ENCODE results near the gene GAS1.

GAS1 gene

DNA sequence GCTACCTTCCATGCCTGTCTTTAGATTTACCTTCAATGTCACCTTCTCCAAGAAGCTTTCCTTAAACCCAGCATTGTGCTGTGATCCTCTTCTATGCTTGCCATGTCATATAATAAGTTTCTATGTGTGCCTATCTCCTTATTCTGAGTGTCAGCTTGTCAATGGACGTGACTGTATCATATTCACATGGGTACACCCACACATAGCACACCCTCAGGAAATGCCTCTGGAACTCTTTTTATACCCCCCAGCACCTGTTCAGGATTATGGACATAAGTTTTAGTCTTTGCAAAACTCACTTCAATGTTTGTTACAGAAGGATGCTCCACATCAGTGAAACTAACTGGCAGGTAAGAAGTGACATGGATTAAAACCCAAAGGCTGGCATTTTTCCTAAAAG, 7.4 kb downstream of the GAS1 start:
- Histone ChIP-seq H3K14ac (ENCODE audit: low read length in 2 of 2) (no peak overlapping the region), H2BK12ac (ENCODE audit: low read length in 2 of 2) (no peak overlapping the region), H3K4me1 (ENCODE audit: control insufficient read depth, insufficient read depth, low read depth, low read length) (peaks cover under 1% of the 10 kb centered on the region), H4K8ac (ENCODE audit: low read length) (no peak overlapping the region), H3K9me3 (ENCODE audit: control insufficient read depth, low read length) (no peaks in the 10 kb centered on the region), H3K27me3 (ENCODE audit: control insufficient read depth in 1 of 2, insufficient read depth in 1 of 2, low read length in 2 of 2) (no peaks in the 10 kb centered on the region), H3K79me1 (replicated peaks; ENCODE audit: low read length, poor library complexity, severe bottlenecking) (peaks cover under 1% of the 10 kb centered on the region), H2BK120ac (ENCODE audit: low read depth, low read length) (no peak overlapping the region), H3K4ac (ENCODE audit: low read depth in 1 of 2, low read length in 2 of 2) (no peak overlapping the region), H2AFZ (ENCODE audit: low read depth, low read length) (no peak overlapping the region), H2BK15ac (ENCODE audit: low read depth, poor library complexity, severe bottlenecking) (no peak overlapping the region), H4K91ac (ENCODE audit: low read length) (no peak overlapping the region), H3K4me2 (ENCODE audit: low read length, poor library complexity, severe bottlenecking) (no peak overlapping the region), H3K36me3 (ENCODE audit: control insufficient read depth in 1 of 2, insufficient read depth in 2 of 2, low read depth in 1 of 2, low read length in 2 of 2) (peaks cover 0 to 12% of the 10 kb centered on the region in 2 experiments), H2AK5ac (ENCODE audit: low read length, severe bottlenecking) (no peak overlapping the region), H3K27ac (ENCODE audit: low read length, poor library complexity, severe bottlenecking) (no peak overlapping the region), H2BK5ac (ENCODE audit: low read depth, low read length, poor library complexity, severe bottlenecking) (no peak overlapping the region), H3K18ac (ENCODE audit: low read depth in 1 of 2, low read length in 2 of 2) (no peak overlapping the region), H3K9ac (ENCODE audit: low read length) (no peak overlapping the region), H3K4me3 (ENCODE audit: insufficient read depth in 1 of 2, low read depth in 1 of 2, low read length in 2 of 2) (no peak overlapping the region), H3K23ac (ENCODE audit: low read length in 2 of 2) (no peak overlapping the region)
- WGBS: 100% methylated on average over 1 of the region's 1 CpG
- DNase-seq: no peak

DNA sequence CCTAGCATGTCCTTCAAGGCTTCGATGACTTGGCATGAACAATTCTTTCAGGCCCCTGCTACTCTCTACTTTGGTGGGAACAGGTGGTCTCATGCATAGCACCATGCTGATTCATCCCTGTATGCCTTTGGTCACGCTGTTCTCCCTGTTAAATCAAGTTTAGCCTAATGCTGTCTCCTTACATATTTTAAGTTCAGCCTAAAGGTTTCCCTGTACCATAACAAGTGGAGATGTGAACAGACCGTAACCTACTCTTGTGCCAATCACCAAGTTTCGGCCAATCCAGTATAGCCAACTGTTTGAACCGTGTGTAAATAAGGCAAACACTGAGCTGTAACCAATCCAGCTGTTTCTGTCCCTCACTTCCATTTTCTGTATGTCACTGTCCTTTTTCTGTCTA, 8.0 kb downstream of the GAS1 start:
- H3K9ac ChIP-seq (ENCODE audit: low read length): no peak overlapping the region
- no peaks in the 10 kb centered on the region for H3K79me1 ChIP-seq (replicated peaks; ENCODE audit: low read length, poor library complexity, severe bottlenecking)
- H3K4me3 ChIP-seq (ENCODE audit: insufficient read depth in 1 of 2, low read depth in 1 of 2, low read length in 2 of 2): no peak overlapping the region
- H3K36me3 ChIP-seq (ENCODE audit: control insufficient read depth in 1 of 2, insufficient read depth in 2 of 2, low read depth in 1 of 2, low read length in 2 of 2): peaks cover 0 to 6% of the 10 kb centered on the region in 2 experiments
- H3K18ac ChIP-seq (ENCODE audit: low read depth in 1 of 2, low read length in 2 of 2): no peak overlapping the region
- H3K4ac ChIP-seq (ENCODE audit: low read depth in 1 of 2, low read length in 2 of 2): no peak overlapping the region
- no peak overlapping the region for H4K91ac ChIP-seq (ENCODE audit: low read length)
- no peak overlapping the region for H2BK5ac ChIP-seq (ENCODE audit: low read depth, low read length, poor library complexity, severe bottlenecking)
- no peaks in the 10 kb centered on the region for H3K9me3 ChIP-seq (ENCODE audit: control insufficient read depth, low read length)
- no peak overlapping the region for H2BK15ac ChIP-seq (ENCODE audit: low read depth, poor library complexity, severe bottlenecking)
- H3K4me1 ChIP-seq (ENCODE audit: control insufficient read depth, insufficient read depth, low read depth, low read length): no peaks in the 10 kb centered on the region
- no peak overlapping the region for H3K27ac ChIP-seq (ENCODE audit: low read length, poor library complexity, severe bottlenecking)
- no peak overlapping the region for H3K4me2 ChIP-seq (ENCODE audit: low read length, poor library complexity, severe bottlenecking)
- H2AK5ac ChIP-seq (ENCODE audit: low read length, severe bottlenecking): no peak overlapping the region
- no peak overlapping the region for H4K8ac ChIP-seq (ENCODE audit: low read length)
- no peak for DNase-seq
- no peak overlapping the region for H3K14ac ChIP-seq (ENCODE audit: low read length in 2 of 2)
- WGBS: 76% methylated on average over 5 of the region's 5 CpGs
- H2AFZ ChIP-seq (ENCODE audit: low read depth, low read length): no peak overlapping the region
- H3K23ac ChIP-seq (ENCODE audit: low read length in 2 of 2): no peak overlapping the region
- H2BK120ac ChIP-seq (ENCODE audit: low read depth, low read length): no peak overlapping the region
- no peaks in the 10 kb centered on the region for H3K27me3 ChIP-seq (ENCODE audit: control insufficient read depth in 1 of 2, insufficient read depth in 1 of 2, low read length in 2 of 2)
- no peak overlapping the region for H2BK12ac ChIP-seq (ENCODE audit: low read length in 2 of 2)

- Histone ChIP-seq H3K4me1 (ENCODE audit: control insufficient read depth, insufficient read depth, low read depth, low read length) (no peaks in the 10 kb centered on the region), H2AFZ (ENCODE audit: low read depth, low read length) (no peak overlapping the region), H3K36me3 (ENCODE audit: control insufficient read depth in 1 of 2, insufficient read depth in 2 of 2, low read depth in 1 of 2, low read length in 2 of 2) (peaks cover 0 to under 1% of the 10 kb centered on the region in 2 experiments), H2BK12ac (ENCODE audit: low read length in 2 of 2) (no peak overlapping the region), H3K79me1 (replicated peaks; ENCODE audit: low read length, poor library complexity, severe bottlenecking) (no peaks in the 10 kb centered on the region), H3K4me3 (ENCODE audit: insufficient read depth in 1 of 2, low read depth in 1 of 2, low read length in 2 of 2) (no peak overlapping the region), H2AK5ac (ENCODE audit: low read length, severe bottlenecking) (no peak overlapping the region), H3K4me2 (ENCODE audit: low read length, poor library complexity, severe bottlenecking) (no peak overlapping the region), H3K18ac (ENCODE audit: low read depth in 1 of 2, low read length in 2 of 2) (no peak overlapping the region), H3K27ac (ENCODE audit: low read length, poor library complexity, severe bottlenecking) (no peak overlapping the region), H3K9me3 (ENCODE audit: control insufficient read depth, low read length) (peaks cover 3% of the 10 kb centered on the region), H3K27me3 (ENCODE audit: control insufficient read depth in 1 of 2, insufficient read depth in 1 of 2, low read length in 2 of 2) (no peaks in the 10 kb centered on the region), H2BK15ac (ENCODE audit: low read depth, poor library complexity, severe bottlenecking) (no peak overlapping the region), H4K8ac (ENCODE audit: low read length) (no peak overlapping the region), H3K14ac (ENCODE audit: low read length in 2 of 2) (no peak overlapping the region), H4K91ac (ENCODE audit: low read length) (no peak overlapping the region), H3K9ac (ENCODE audit: low read length) (no peak overlapping the region), H3K4ac (ENCODE audit: low read depth in 1 of 2, low read length in 2 of 2) (no peak overlapping the region), H2BK120ac (ENCODE audit: low read depth, low read length) (no peak overlapping the region), H2BK5ac (ENCODE audit: low read depth, low read length, poor library complexity, severe bottlenecking) (no peak overlapping the region), H3K23ac (ENCODE audit: low read length in 2 of 2) (no peak overlapping the region)
- DNase-seq: no peak
- WGBS: 50% methylated on average over 1 of the region's 1 CpG
These were observed 8.5 kb downstream of the GAS1 start for GRCh38 chr9:86938780-86939179.

DNA sequence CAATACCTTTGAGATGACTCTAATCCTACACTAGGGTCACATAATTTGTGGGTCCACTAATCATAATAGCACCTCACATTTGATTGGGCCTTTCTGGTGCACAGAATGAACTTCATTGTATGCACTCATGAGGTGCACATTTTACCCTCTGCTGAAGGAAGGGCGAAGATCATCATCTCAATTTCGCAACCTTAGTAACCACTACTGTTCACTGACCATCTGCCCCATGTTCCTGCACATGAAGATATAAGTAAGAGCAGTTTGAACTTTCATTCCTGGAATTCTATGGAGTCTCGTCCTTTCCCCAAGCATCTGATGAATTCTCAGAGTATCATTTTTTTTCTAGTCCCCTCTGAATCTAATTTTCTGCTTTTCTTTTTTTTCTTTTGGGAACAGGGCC, 21.2 kb downstream of the GAS1 start:
- peak overlapping the region; percentile 27 for H3K27ac ChIP-seq (ENCODE audit: low read length, poor library complexity, severe bottlenecking)
- H2BK5ac ChIP-seq (ENCODE audit: low read depth, low read length, poor library complexity, severe bottlenecking): no peak overlapping the region
- H3K14ac ChIP-seq (ENCODE audit: low read length in 2 of 2): no peak overlapping the region
- no peaks in the 10 kb centered on the region for H3K9me3 ChIP-seq (ENCODE audit: control insufficient read depth, low read length)
- no peak overlapping the region for H3K4me2 ChIP-seq (ENCODE audit: low read length, poor library complexity, severe bottlenecking)
- no peaks in the 10 kb centered on the region for H3K79me1 ChIP-seq (replicated peaks; ENCODE audit: low read length, poor library complexity, severe bottlenecking)
- no peak for DNase-seq
- no peak overlapping the region for H3K4ac ChIP-seq (ENCODE audit: low read depth in 1 of 2, low read length in 2 of 2)
- H3K23ac ChIP-seq (ENCODE audit: low read length in 2 of 2): no peak overlapping the region
- H2BK120ac ChIP-seq (ENCODE audit: low read depth, low read length): no peak overlapping the region
- no peak overlapping the region for H4K91ac ChIP-seq (ENCODE audit: low read length)
- H3K27me3 ChIP-seq (ENCODE audit: control insufficient read depth in 1 of 2, insufficient read depth in 1 of 2, low read length in 2 of 2): no peaks in the 10 kb centered on the region
- H3K4me3 ChIP-seq (ENCODE audit: insufficient read depth in 1 of 2, low read depth in 1 of 2, low read length in 2 of 2): no peak overlapping the region
- WGBS: 70% methylated on average over 2 of the region's 3 CpGs
- H3K9ac ChIP-seq (ENCODE audit: low read length): no peak overlapping the region
- no peak overlapping the region for H2BK12ac ChIP-seq (ENCODE audit: low read length in 2 of 2)
- no peak overlapping the region for H2BK15ac ChIP-seq (ENCODE audit: low read depth, poor library complexity, severe bottlenecking)
- H3K4me1 ChIP-seq (ENCODE audit: control insufficient read depth, insufficient read depth, low read depth, low read length): peaks cover 2% of the 10 kb centered on the region
- no peak overlapping the region for H3K18ac ChIP-seq (ENCODE audit: low read depth in 1 of 2, low read length in 2 of 2)
- no peaks in the 10 kb centered on the region for H3K36me3 ChIP-seq (ENCODE audit: control insufficient read depth in 1 of 2, insufficient read depth in 2 of 2, low read depth in 1 of 2, low read length in 2 of 2)
- no peak overlapping the region for H4K8ac ChIP-seq (ENCODE audit: low read length)
- no peak overlapping the region for H2AK5ac ChIP-seq (ENCODE audit: low read length, severe bottlenecking)
- no peak overlapping the region for H2AFZ ChIP-seq (ENCODE audit: low read depth, low read length)

All from mesenchymal stem cell (in vitro differentiated cells and primary cell).